Measurements from ENCODE around the gene CLEC16A.

CLEC16A gene

GRCh38 chr16:11107780-11108465, 163.6 kb downstream of the CLEC16A start:
- no peak for DNase-seq

- DNase-seq: no peak
These were observed 164.1 kb downstream of the CLEC16A start for GRCh38 chr16:11108466-11108805.

GRCh38 chr16:11109566-11109965, 165.2 kb downstream of the CLEC16A start:
- no peak for DNase-seq

GRCh38 chr16:11111150-11111549, 166.8 kb downstream of the CLEC16A start:
- DNase-seq: no peak

- DNase-seq: no peak
These were observed 167.7 kb downstream of the CLEC16A start for GRCh38 chr16:11111856-11112634.

- no peak for DNase-seq
These were observed 168.5 kb downstream of the CLEC16A start for GRCh38 chr16:11112723-11113348.

- no peak for DNase-seq
These were observed 170.2 kb downstream of the CLEC16A start for GRCh38 chr16:11114366-11115164.

- DNase-seq: no peak
These were observed 173.3 kb downstream of the CLEC16A start for GRCh38 chr16:11117576-11118211.

GRCh38 chr16:11118479-11118878, 174.1 kb downstream of the CLEC16A start:
- no peak for DNase-seq

GRCh38 chr16:11121083-11121608, 176.8 kb downstream of the CLEC16A start:
- no peak for DNase-seq

- no peak for DNase-seq
These were observed 177.7 kb downstream of the CLEC16A start for GRCh38 chr16:11121914-11122692.

GRCh38 chr16:11123666-11124065, 179.3 kb downstream of the CLEC16A start:
- DNase-seq: no peak

GRCh38 chr16:11125936-11126335, 181.6 kb downstream of the CLEC16A start:
- DNase-seq: no peak

GRCh38 chr16:11126399-11127054, 182.2 kb downstream of the CLEC16A start:
- no peak for DNase-seq

GRCh38 chr16:11127610-11128195, 183.3 kb downstream of the CLEC16A start:
- DNase-seq: no peak

GRCh38 chr16:11128211-11129141, 184.1 kb downstream of the CLEC16A start:
- no peak for DNase-seq

- no peak for DNase-seq
These were observed 185.0 kb downstream of the CLEC16A start for GRCh38 chr16:11129378-11129781.

GRCh38 chr16:11130978-11131665, 186.8 kb downstream of the CLEC16A start:
- DNase-seq: no peak

- DNase-seq: no peak
These were observed 187.3 kb downstream of the CLEC16A start for GRCh38 chr16:11131706-11132105.

All from CD4-positive, alpha-beta T cell treated with Interleukin-15 for 1 hour (primary cell).